Measurements from ENCODE around the gene DDX42. TPM values are rescaled to one million over a fixed set of nuclear protein-coding genes. Genes with fewer than 3 reads are reported as not detected.

Gene DDX42
- total and polyA plus RNA-seq, 2 of the 13 experiments (the other 11 are each of a cell fraction or from before 2014, with no cell fraction given) = 87.2 to 92.9 TPM

DNA sequence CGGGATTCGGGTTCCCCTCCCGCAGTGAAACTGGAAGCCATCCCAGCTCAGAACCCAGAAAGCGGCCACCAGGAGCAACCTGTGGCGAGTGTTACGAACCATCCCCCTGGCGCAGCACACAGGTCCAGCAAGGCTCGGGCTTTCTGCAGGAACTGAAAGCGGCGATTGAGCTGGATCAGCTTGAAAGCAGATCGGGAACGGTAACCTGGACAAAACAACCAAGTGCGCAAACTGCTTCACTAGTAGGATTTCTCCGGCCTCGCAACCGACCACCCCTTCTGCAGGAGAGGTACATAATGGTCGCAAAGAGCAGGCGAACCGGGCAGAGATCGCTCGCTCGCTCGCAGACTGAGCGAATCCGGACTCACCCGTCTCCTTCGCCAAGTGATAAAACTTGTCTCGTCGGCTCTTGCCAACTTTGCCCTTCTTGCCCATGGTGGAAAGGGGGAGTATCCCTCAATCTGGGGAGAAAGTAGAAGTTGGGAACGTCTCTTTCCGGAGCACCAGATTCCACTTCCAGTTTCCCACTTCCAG lies 52.6 kb downstream of the DDX42 start (continued):
- TF ChIP-seq, protein P1, sequence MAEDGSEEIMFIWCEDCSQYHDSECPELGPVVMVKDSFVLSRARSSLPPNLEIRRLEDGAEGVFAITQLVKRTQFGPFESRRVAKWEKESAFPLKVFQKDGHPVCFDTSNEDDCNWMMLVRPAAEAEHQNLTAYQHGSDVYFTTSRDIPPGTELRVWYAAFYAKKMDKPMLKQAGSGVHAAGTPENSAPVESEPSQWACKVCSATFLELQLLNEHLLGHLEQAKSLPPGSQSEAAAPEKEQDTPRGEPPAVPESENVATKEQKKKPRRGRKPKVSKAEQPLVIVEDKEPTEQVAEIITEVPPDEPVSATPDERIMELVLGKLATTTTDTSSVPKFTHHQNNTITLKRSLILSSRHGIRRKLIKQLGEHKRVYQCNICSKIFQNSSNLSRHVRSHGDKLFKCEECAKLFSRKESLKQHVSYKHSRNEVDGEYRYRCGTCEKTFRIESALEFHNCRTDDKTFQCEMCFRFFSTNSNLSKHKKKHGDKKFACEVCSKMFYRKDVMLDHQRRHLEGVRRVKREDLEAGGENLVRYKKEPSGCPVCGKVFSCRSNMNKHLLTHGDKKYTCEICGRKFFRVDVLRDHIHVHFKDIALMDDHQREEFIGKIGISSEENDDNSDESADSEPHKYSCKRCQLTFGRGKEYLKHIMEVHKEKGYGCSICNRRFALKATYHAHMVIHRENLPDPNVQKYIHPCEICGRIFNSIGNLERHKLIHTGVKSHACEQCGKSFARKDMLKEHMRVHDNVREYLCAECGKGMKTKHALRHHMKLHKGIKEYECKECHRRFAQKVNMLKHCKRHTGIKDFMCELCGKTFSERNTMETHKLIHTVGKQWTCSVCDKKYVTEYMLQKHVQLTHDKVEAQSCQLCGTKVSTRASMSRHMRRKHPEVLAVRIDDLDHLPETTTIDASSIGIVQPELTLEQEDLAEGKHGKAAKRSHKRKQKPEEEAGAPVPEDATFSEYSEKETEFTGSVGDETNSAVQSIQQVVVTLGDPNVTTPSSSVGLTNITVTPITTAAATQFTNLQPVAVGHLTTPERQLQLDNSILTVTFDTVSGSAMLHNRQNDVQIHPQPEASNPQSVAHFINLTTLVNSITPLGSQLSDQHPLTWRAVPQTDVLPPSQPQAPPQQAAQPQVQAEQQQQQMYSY (CRISPR knock-in tag; IDR thresholded peaks at IDR 0.05) = no peak
- TF ChIP-seq, protein P2, sequence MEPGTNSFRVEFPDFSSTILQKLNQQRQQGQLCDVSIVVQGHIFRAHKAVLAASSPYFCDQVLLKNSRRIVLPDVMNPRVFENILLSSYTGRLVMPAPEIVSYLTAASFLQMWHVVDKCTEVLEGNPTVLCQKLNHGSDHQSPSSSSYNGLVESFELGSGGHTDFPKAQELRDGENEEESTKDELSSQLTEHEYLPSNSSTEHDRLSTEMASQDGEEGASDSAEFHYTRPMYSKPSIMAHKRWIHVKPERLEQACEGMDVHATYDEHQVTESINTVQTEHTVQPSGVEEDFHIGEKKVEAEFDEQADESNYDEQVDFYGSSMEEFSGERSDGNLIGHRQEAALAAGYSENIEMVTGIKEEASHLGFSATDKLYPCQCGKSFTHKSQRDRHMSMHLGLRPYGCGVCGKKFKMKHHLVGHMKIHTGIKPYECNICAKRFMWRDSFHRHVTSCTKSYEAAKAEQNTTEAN (CRISPR knock-in tag; conservative IDR thresholded peaks at IDR 0.05) = 0 out of 2 replicates have a peak, but pooled peaks have one; percentile 2
- TF ChIP-seq ZNF33A (CRISPR knock-in tag; IDR thresholded peaks at IDR 0.05; ENCODE audit: borderline replicate concordance) = peak; percentile 27; the same call in 1 of the 2 replicates
- no peak for TF ChIP-seq SRSF9 (IDR thresholded peaks at IDR 0.05; ENCODE audit: borderline replicate concordance, insufficient read depth, low read depth, low read length, poor library complexity, severe bottlenecking)
- TF ChIP-seq POLR2AphosphoS2 (IDR thresholded peaks at IDR 0.05; ENCODE audit: low read depth, low read length) = no peak
- no peak for TF ChIP-seq ZNF326 (CRISPR knock-in tag; IDR thresholded peaks at IDR 0.05; ENCODE audit: borderline replicate concordance)
- TF ChIP-seq MXI1 (IDR thresholded peaks at IDR 0.05; ENCODE audit: borderline replicate concordance, low read depth, low read length) = no peak
- no peak for TF ChIP-seq MTF2 (CRISPR knock-in tag; IDR thresholded peaks at IDR 0.05; ENCODE audit: borderline replicate concordance)
- no peak for TF ChIP-seq WIZ (CRISPR knock-in tag; IDR thresholded peaks at IDR 0.05)
- TF ChIP-seq HOXA3 (CRISPR knock-in tag; IDR thresholded peaks at IDR 0.05) = no peak
- no peak for TF ChIP-seq SMC3 (IDR thresholded peaks at IDR 0.05; ENCODE audit: low read length)
- TF ChIP-seq ZNF589 (CRISPR knock-in tag; conservative IDR thresholded peaks at IDR 0.05) = no peak
- TF ChIP-seq, protein P3, sequence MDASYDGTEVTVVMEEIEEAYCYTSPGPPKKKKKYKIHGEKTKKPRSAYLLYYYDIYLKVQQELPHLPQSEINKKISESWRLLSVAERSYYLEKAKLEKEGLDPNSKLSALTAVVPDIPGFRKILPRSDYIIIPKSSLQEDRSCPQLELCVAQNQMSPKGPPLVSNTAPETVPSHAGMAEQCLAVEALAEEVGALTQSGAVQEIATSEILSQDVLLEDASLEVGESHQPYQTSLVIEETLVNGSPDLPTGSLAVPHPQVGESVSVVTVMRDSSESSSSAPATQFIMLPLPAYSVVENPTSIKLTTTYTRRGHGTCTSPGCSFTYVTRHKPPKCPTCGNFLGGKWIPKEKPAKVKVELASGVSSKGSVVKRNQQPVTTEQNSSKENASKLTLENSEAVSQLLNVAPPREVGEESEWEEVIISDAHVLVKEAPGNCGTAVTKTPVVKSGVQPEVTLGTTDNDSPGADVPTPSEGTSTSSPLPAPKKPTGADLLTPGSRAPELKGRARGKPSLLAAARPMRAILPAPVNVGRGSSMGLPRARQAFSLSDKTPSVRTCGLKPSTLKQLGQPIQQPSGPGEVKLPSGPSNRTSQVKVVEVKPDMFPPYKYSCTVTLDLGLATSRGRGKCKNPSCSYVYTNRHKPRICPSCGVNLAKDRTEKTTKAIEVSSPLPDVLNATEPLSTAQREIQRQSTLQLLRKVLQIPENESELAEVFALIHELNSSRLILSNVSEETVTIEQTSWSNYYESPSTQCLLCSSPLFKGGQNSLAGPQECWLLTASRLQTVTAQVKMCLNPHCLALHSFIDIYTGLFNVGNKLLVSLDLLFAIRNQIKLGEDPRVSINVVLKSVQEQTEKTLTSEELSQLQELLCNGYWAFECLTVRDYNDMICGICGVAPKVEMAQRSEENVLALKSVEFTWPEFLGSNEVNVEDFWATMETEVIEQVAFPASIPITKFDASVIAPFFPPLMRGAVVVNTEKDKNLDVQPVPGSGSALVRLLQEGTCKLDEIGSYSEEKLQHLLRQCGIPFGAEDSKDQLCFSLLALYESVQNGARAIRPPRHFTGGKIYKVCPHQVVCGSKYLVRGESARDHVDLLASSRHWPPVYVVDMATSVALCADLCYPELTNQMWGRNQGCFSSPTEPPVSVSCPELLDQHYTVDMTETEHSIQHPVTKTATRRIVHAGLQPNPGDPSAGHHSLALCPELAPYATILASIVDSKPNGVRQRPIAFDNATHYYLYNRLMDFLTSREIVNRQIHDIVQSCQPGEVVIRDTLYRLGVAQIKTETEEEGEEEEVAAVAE (CRISPR knock-in tag; IDR thresholded peaks at IDR 0.05; ENCODE audit: borderline replicate concordance) = no peak
- TF ChIP-seq ZNF251 (CRISPR knock-in tag; IDR thresholded peaks at IDR 0.05) = no peak
- no peak for TF ChIP-seq TOPORS (CRISPR knock-in tag; IDR thresholded peaks at IDR 0.05)
- TF ChIP-seq ZNF883 (CRISPR knock-in tag; IDR thresholded peaks at IDR 0.05; ENCODE audit: not compliant biosample characterization) = no peak
- TF ChIP-seq, protein P4, sequence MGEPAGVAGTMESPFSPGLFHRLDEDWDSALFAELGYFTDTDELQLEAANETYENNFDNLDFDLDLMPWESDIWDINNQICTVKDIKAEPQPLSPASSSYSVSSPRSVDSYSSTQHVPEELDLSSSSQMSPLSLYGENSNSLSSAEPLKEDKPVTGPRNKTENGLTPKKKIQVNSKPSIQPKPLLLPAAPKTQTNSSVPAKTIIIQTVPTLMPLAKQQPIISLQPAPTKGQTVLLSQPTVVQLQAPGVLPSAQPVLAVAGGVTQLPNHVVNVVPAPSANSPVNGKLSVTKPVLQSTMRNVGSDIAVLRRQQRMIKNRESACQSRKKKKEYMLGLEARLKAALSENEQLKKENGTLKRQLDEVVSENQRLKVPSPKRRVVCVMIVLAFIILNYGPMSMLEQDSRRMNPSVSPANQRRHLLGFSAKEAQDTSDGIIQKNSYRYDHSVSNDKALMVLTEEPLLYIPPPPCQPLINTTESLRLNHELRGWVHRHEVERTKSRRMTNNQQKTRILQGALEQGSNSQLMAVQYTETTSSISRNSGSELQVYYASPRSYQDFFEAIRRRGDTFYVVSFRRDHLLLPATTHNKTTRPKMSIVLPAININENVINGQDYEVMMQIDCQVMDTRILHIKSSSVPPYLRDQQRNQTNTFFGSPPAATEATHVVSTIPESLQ (CRISPR knock-in tag; conservative IDR thresholded peaks at IDR 0.05) = no peak
- TF ChIP-seq NONO (IDR thresholded peaks at IDR 0.05) = no peak
- TF ChIP-seq NONO (CRISPR knock-in tag; conservative IDR thresholded peaks at IDR 0.05) = no peak; the same call in 1 of the 2 replicates
